NCI-H748 (cell line): Measurements from ENCODE around the gene KPNA6.
A peak's percentile ranks its signal among the peaks of the same experiment; 100 is the strongest.

Source experiments
- DNase-seq: peaks from one replicate; lab custom pipeline; 2025; ENCODE audit not compliant: unreplicated experiment; lab: John Stamatoyannopoulos, UW

The KPNA6 gene

DNA sequence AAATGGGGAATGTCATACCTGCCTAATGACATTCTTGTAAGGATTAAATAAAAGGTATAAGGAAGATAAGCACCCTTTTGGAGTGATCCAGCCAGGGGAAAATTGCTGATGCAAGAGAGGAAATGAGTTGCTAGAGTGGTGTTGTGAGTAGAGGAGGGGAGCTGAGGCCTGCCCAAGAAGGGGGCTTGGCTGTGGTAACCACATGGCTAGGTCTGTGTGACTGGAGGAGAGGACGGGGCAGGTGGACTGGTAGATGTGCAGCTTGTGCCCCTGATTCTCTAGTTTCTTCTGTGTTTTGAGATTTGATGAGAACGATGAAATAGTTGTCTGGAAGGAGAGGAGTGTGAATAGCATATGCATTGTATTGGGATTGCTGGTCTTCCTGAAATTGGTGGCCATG is 78.2 kb downstream of the KPNA6 start:
- no peak for DNase-seq

DNA sequence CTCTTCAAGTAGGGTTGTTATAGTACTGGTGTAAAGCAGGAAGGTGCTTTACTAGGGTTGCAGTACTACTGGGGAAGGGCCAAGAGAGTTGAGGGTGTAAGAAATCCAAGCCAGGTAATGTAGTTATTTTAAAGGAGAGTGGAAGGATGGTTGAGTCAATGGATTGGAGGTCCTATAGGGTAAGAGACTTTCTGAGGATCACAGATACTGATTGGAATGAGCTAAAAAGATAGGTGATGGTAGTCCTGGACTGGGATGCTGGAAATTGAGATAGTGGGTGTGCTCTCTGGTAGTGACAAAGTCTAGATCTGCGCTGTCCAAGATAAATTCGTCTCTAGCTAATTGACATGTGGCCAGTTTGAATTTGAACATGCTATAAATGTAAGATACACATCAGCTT is 78.6 kb downstream of the KPNA6 start:
- no peak for DNase-seq

DNA sequence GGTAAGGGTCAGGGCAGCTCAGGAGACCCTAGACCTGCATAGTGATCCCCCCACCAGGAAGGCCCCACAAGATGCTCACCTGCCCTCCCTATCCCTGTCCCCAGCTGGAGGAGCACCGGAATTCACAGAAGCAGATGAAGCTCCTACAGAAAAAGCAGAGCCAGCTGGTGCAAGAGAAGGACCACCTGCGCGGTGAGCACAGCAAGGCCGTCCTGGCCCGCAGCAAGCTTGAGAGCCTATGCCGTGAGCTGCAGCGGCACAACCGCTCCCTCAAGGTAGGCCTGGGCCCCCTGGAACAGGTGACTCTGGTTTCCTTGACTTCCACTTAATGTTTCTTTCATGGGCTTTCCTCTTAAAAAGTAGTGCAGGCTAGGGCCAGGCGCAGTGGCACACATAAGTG is 80.0 kb downstream of the KPNA6 start:
- no peak for DNase-seq

DNA sequence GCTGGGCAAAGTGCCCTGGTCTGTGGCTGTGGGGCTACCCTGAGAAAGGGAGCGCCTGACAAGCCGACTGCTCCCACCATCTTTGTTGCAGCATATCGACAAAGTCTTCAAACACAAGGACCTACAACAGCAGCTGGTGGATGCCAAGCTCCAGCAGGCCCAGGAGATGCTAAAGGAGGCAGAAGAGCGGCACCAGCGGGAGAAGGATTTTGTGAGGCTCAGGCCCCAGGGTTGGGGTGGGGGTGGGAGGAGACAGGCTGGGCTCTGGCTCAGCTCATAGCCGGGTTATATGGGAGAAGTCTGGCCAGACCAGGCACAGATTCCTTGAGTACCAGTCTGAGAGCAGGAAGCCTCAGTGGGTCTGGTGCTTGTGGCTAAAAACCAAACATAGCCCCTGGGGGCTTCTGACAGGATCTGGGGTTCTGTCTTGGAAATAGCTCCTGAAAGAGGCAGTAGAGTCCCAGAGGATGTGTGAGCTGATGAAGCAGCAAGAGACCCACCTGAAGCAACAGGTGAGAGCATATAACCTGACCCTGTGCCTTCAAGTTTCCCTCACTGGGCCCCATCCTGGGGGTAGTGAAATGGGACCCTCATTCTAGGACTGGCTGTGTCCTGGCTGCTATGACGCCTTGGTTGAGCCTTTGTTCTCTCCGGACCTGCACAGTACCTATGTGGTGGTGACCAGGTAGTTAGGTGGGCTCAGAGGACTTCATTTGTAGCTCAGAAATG is 84.5 kb downstream of the KPNA6 start:
- no peak for DNase-seq

DNA sequence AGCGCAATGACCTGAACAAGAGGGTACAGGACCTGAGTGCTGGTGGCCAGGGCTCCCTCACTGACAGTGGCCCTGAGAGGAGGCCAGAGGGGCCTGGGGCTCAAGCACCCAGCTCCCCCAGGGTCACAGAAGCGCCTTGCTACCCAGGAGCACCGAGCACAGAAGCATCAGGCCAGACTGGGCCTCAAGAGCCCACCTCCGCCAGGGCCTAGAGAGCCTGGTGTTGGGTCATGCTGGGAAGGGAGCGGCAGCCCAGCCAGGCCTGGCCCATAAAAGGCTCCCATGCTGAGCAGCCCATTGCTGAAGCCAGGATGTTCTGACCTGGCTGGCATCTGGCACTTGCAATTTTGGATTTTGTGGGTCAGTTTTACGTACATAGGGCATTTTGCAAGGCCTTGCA is 87.1 kb downstream of the KPNA6 start:
- no peak for DNase-seq

DNA sequence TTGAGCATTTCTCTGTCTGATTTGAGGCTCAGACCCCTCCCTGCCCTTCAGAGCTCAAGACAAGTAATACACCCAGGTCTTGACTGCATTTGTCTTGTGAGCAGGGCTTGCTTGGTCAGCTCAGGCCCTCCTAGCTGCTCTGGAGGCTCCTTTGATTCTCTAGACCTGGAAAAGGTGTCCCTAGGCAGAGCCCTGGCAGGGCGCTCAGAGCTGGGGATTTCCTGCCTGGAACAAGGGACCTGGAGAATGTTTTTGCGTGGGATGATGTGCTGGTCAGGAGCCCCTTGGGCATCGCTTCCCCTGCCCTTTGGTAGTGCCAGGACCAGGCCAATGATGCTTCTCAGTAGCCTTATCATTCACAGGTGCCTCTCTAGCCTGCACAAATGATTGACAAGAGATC is 87.7 kb downstream of the KPNA6 start:
- DNase-seq = no peak

DNA sequence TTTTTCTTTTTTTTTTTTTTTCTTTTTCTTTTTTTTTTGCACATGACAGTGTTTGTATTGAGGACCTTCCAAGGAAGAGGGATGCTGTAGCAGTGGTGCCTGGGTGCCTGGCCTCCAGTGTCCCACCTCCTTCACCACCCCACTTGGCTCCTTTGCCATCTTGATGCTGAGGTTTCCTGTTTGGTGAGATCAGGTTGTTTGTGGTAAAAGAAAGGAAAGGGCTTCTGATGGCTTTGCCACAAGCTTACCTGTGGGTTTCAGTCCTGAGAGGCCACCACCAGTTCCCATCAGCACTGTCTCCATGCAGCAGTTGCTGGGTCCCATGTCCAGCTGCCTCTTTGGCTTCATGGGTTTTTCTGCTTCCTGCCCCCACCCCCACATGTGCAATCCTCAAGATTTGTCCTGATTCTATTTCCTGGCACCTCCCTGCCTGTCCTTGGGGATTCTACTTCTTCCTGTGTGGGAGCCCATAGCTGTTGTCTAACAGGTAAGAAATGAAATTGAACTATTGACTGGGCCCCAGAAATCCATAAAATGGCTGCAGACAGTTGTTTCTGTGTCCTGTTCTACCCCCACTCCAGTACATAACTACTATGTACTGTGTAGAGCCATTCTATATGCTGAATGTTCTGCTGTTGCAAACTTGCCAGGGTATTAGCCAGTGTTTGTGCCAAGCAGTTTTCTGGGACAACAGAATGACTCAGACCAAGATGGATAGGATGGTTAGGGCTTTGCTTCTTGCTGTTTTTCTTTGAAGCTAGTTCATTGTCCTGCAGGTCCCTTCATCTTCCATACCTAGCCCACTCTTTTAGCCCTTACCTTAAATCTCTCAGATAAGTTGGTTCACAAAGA is 88.3 kb downstream of the KPNA6 start:
- DNase-seq = no peak

DNA sequence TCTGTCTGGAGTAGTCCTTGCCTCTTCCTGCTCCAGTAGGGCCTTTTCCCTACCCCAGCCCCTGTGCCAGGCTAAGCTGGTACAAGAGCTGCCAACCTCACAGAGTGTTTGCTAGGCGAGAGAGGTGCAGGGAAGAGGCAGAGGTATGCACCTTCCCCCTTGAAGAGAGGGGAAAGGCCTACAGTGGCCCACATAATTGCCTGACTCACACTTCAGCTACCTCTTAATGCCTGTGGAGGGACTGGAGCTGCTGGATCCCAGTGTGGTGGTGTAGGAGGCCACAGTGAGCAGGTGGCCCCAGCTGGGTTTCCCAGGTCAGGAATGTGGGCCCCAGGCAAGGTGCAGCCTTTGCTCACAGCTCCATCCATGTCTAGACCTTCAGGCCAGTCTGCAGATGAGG is 89.2 kb downstream of the KPNA6 start:
- no peak for DNase-seq

DNA sequence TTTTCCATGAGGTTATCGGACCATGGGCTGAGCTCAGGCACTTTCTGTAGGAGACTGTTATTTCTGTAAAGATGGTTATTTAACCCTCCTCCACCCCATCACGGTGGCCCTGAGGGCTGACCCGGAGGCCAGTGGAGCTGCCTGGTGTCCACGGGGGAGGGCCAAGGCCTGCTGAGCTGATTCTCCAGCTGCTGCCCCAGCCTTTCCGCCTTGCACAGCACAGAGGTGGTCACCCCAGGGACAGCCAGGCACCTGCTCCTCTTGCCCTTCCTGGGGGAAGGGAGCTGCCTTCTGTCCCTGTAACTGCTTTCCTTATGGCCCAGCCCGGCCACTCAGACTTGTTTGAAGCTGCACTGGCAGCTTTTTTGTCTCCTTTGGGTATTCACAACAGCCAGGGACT is 90.0 kb downstream of the KPNA6 start:
- DNase-seq = no peak

DNA sequence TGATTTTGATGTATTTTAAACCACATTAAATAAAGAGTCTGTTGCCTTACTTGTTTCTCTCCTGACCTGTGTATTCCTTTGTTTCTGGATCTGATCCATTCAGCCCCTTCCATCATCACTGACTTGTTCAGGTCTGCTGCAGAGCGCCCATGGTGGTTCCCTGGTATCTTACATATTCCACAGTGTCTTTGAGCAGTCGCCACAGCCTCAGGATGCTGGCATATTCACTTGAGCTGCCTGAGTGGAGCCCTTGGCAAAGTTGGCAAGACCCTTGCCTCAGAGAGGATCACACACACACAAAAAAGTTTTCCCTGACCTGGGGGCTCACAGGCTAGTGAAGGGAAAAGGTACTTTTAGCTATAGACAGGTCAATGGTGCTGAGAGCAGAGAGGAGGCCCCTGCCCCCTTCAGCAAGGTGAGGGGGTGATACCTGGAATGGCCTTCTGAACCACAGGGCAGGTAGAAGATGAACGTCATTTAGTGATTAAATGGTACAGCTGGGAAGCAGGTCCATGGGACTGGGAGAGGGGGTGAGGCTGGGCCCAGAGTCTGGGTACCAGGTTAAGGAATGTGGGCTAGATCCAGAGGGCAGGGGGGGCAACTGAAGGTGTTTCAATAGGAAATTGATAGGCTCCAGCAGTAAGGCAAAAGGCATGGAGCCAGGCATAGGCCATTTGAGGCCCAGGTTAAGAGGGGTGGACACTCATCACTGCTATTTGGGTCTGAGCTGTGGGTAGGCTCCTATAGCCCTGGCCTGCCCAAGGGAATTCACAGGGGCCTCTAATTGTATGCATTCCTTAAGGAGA is 90.6 kb downstream of the KPNA6 start:
- DNase-seq = no peak

DNA sequence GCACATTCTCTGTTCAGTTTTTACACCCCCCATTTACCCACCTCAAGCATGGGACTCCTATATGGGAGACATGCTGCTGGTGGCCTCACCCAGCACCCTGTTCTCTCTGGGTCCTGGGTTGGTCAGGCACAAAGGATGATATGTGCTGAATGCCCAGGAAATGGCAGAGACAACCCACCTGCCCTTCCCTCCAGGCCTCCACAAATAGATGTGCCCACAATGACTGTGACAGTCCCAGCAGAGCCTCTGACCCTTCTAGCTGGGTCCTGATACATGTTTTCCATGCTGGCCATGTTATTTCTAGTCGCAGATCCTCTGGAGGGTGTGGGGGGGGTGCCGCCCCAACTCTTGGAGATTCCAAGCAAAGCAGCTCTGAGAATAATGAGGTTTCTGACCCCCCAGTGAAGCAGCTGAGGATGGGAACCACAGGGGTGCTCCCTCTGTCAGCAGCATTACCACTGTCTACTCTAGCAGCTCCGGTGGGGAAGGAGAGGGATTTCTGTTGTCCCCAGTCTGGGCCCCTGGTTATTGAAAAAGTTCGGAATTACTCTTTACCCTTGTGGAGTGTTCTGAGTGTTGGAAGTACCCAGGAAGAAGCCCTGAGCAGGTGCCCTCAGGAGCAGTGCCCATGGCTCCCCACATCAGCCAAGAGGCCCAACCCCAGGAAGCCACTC is 91.3 kb downstream of the KPNA6 start:
- no peak for DNase-seq

DNA sequence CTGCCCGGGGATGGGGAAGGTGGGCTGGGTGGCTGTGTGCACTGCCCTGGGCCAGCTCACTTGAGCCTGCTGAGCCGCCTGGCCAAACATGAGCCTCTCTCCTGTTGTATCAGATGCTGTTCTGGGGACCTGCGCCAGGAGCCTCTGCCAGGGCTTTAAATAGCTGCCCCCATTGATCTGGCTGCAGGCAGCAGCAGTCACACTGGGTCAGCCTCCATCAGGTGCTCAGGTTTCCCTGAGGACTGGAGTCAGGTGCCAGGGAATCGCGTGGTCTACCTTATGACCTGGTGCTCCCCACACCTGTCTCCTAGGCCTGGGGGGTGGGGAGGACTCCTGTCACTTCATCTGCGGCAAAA is 91.8 kb downstream of the KPNA6 start:
- DNase-seq = peak; percentile 22

DNA sequence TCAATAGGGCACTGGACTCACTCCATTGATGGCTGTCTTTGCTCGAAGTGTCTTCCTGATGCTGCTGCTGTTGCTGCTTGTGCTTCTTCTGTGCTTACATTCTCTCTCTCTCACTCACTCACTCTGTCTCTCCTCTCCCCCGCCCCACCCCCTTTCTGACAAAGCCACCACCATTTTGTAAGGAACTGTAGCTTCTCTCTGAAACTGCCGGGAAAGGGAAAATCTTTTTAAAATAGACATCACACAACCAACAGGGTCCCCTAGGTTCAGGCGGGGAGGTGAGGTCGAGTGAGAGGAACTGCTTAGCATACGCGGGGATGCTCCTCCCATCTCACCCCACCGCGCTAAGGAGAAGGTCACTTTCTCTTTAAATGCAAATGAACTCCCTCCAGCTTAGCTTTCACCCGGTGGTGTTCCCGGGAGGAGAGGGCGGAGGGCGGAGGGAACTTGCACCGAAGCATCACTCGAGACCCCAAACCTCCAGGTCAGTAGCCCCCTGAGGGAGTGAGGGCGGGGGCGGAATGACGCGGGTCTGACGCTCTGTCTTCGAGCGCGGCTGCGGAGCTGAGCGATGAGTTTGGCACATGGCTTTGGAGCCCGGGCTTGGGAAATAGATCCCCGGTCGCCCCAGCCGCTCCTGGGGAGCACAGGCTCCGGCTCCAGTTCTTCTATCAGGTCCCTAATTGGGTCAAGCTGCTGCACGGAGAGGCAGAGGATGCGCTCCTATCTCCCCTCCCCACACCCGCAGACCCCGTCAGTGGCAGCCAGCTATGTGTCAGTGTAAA is 92.6 kb downstream of the KPNA6 start, which contains the start of gene CCDC28B:
TSS of gene CCDC28B (plus strand) at position 370 of the 785 bp plus-strand sequence. CDS start 1,341 bp downstream, outside the sequence.
- peak; percentile 69 for DNase-seq

DNA sequence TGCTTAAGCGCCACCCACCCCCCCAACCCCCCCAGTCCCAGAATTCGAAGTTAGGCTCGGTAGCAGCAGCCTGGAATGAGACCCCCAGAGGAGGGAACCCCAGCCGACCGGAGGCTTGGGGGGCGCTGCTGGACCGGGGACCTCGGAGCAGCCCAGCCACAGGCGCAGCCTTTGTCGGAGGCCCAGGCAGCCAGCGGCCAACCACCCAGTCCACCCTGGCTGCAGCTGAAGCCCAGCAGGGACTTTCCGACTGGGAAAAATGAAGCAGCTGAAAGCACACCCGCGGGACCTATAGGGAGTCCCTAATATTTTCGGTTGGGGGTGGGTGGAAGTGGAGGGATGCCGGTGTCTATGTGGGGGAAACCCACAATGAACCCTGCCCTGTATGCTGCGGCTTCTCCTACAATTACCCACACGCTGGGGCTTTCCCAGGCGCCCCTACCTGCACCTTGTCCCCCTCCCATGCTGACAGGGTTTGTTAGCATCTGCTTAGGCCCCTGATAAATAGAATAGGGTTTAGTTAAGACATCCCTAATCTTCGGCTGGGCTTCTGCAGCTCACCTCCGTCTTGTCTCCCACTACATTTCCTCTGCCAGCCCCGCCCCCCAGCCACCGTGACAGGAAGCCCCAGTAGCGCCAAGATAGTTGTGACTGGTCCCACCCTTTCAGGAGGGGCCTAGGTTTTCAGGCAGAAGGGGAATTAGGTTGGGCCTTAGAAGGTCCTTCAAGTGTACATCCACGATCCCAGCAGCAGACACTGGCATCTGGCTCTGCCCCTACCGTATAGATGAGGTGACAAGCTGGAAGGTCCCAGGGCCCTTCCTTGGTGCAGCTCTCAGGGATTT is 93.4 kb downstream of the KPNA6 start:
- peak; percentile 34 for DNase-seq

DNA sequence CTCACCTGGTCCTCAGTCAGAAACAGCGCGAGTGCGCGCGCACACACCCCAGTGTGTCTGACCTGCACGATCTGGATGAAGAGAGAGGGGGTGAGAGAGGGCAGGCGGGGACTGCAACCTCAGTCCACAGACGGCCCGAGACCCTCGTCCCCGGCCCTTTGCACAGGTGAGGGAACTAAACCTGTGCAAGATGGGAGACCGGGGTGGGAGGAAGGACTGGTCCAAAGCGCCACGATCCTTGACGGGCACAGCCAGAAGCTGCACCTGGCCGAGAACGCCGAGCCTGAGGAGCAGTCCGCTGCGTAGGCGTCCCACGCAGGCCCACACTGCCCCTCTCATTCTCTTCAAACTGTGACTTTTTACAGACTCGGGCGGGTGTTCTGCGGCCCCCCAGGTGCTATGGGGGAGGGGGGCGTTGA is 97.1 kb downstream of the KPNA6 start:
- peak; percentile 51 for DNase-seq

DNA sequence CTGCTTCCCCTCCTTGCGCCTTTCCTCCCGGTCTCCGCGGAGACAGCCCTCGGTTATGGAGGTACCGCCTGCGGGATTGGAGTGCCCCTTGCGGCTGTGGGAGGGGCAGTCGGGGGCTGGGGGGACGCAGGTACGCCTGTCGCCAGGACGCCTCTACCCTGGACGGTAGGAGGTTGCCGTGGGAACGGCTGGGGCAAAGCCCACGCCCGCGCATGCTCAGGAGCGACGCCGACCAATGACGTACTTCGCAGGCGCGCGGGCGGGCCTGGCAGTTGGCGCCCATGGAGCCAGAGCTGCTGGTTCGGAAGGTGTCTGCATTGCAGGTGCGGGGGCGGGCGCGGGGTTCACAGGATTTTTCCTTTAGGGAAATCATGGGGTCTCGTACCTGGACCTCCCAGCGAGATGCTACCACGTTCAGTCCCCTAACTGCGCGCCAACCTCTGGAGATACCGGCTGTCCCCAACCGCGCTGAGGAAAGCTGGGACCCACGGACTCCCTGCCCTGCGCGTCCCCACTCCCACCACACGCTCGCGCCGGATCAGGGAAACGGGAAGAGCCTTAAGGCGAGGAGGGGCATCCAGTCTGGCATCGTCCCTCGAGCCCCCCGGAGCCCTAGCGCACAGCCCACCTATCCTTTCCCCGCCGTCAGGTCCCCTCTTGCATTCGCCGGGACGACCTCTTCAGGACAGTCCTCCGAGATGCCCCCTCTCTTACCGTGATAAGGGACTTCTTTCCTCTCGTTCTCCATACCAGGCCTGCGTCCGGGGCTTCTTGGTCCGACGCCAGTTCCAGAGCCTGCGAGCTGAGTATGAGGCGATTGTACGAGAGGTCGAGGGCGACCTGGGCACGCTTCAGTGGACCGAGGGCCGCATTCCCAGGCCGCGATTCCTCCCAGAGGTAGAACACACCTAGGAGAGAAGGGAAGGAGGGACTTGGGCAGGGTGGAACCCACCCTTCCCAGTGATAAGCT is 97.8 kb downstream of the KPNA6 start, which contains the start of gene IQCC:
TSS of gene IQCC (plus strand) at position 271 of the 970 bp plus-strand sequence. CDS start at position 282, 11 bp downstream.
- DNase-seq = peak; percentile 96

DNA sequence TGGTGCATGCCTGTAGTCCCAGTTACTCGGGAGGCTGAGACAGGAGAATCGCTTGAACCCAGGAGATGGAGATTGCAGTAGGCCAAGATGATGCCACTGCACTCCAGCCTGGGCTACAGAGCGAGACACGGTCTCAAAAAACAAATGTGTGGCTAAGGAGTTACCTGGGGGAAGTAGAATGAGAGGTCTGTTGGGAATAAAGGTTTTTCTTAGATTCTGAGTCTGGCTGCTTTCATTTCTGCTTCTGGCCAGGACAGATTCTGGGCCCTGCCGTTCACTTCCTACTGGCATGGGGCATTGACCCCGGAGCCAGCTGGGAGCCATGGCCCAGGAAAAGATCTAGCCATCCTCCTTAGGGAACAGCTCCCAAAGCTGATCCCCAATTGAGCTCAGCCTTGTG is 100.6 kb downstream of the KPNA6 start:
- no peak for DNase-seq

DNA sequence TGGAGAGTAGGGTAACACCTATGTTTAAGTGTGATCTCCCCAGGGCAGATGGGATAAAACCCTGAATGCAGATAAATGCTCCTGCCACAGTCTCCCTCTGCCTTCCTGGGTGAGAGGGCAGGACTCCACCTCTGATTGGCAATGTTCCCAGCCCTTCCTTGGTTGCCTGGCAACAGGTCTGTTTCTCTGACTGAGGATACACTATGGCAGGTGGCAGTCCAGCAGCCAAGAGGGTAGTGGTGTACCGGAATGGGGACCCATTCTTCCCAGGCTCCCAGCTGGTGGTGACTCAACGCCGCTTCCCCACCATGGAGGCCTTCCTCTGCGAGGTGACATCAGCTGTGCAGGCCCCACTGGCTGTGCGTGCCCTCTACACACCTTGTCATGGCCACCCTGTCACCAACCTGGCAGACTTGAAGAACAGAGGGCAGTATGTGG is 101.1 kb downstream of the KPNA6 start, which contains the start of gene DCDC2B:
TSS of gene DCDC2B (plus strand) at position 199 of the 438 bp plus-strand sequence. CDS start at position 204, 5 bp downstream.
- DNase-seq = peak; percentile 87
